Measurements from ENCODE around the gene MYO18B.

The MYO18B gene

GRCh38 chr22:26035523-26035922 lies 293.5 kb downstream of the MYO18B start:
- DNase-seq (ENCODE audit: low read depth), result no peak
- no peak for TF ChIP-seq CTCF (IDR thresholded peaks at IDR 0.05; ENCODE audit: control insufficient read depth, insufficient read depth, low read depth, low read length, missing control alignments)
- H3K4me3 ChIP-seq (ENCODE audit: control insufficient read depth, low read depth, low read length), result no peak overlapping the region

- DNase-seq (ENCODE audit: low read depth), result no peak
- no peak for TF ChIP-seq CTCF (IDR thresholded peaks at IDR 0.05; ENCODE audit: control insufficient read depth, insufficient read depth, low read depth, low read length, missing control alignments)
- no peak overlapping the region for H3K4me3 ChIP-seq (ENCODE audit: control insufficient read depth, low read depth, low read length)
These were observed 296.4 kb downstream of the MYO18B start for GRCh38 chr22:26038365-26038764.

- TF ChIP-seq CTCF (IDR thresholded peaks at IDR 0.05; ENCODE audit: control insufficient read depth, insufficient read depth, low read depth, low read length, missing control alignments), result no peak
- H3K4me3 ChIP-seq (ENCODE audit: control insufficient read depth, low read depth, low read length), result no peak overlapping the region
- no peak for DNase-seq (ENCODE audit: low read depth)
These were observed 299.9 kb downstream of the MYO18B start for GRCh38 chr22:26041931-26042330.

GRCh38 chr22:26043031-26043430 lies 301.0 kb downstream of the MYO18B start:
- DNase-seq (ENCODE audit: low read depth), result no peak
- TF ChIP-seq CTCF (IDR thresholded peaks at IDR 0.05; ENCODE audit: control insufficient read depth, insufficient read depth, low read depth, low read length, missing control alignments), result no peak
- H3K4me3 ChIP-seq (ENCODE audit: control insufficient read depth, low read depth, low read length), result no peak overlapping the region

GRCh38 chr22:26045051-26045450 lies 303.1 kb downstream of the MYO18B start:
- no peak for DNase-seq (ENCODE audit: low read depth)
- no peak for TF ChIP-seq CTCF (IDR thresholded peaks at IDR 0.05; ENCODE audit: control insufficient read depth, insufficient read depth, low read depth, low read length, missing control alignments)
- no peak overlapping the region for H3K4me3 ChIP-seq (ENCODE audit: control insufficient read depth, low read depth, low read length)

GRCh38 chr22:26045860-26046259 lies 303.9 kb downstream of the MYO18B start:
- H3K4me3 ChIP-seq (ENCODE audit: control insufficient read depth, low read depth, low read length), result no peak overlapping the region
- no peak for DNase-seq (ENCODE audit: low read depth)
- TF ChIP-seq CTCF (IDR thresholded peaks at IDR 0.05; ENCODE audit: control insufficient read depth, insufficient read depth, low read depth, low read length, missing control alignments), result no peak

GRCh38 chr22:26047516-26047915 lies 305.5 kb downstream of the MYO18B start:
- no peak for TF ChIP-seq CTCF (IDR thresholded peaks at IDR 0.05; ENCODE audit: control insufficient read depth, insufficient read depth, low read depth, low read length, missing control alignments)
- H3K4me3 ChIP-seq (ENCODE audit: control insufficient read depth, low read depth, low read length), result no peak overlapping the region
- DNase-seq (ENCODE audit: low read depth), result no peak

Measured in AG09309 (cell line).